Measurements from ENCODE around the gene RFX2.

DNA sequence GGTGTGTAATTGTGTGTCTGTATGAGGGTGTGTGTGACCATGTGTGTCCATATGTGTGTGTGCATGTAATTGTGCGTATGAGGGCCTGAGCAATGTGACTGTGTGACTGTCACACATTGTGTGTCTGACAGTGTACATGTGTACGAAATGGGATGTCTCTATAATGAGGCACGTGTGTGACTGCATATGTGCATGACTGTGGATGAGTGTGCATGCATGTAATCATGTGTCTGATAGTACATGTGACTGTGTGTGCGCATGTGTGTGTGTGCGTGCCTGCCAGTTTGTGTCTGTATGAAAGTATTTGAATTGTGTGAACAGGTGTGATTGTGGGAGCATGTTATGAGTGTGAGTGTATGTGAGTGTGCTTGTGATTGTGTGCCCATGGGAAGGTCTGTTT, 22.9 kb upstream of the RFX2 start:
- TF ChIP-seq, protein P1, sequence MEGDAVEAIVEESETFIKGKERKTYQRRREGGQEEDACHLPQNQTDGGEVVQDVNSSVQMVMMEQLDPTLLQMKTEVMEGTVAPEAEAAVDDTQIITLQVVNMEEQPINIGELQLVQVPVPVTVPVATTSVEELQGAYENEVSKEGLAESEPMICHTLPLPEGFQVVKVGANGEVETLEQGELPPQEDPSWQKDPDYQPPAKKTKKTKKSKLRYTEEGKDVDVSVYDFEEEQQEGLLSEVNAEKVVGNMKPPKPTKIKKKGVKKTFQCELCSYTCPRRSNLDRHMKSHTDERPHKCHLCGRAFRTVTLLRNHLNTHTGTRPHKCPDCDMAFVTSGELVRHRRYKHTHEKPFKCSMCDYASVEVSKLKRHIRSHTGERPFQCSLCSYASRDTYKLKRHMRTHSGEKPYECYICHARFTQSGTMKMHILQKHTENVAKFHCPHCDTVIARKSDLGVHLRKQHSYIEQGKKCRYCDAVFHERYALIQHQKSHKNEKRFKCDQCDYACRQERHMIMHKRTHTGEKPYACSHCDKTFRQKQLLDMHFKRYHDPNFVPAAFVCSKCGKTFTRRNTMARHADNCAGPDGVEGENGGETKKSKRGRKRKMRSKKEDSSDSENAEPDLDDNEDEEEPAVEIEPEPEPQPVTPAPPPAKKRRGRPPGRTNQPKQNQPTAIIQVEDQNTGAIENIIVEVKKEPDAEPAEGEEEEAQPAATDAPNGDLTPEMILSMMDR (IDR thresholded peaks at IDR 0.05; ENCODE audit: insufficient read depth, low read depth, low read length), result no peak
- TF ChIP-seq EZH2 (IDR thresholded peaks at IDR 0.05; ENCODE audit: insufficient read depth, low read length), result no peak
